Measurements from ENCODE around the gene SETD1A. TPM values are rescaled to one million over a fixed set of nuclear protein-coding genes. Genes with fewer than 3 reads are reported as not detected.
A peak's percentile ranks its signal among the peaks of the same experiment; 100 is the strongest.

The SETD1A gene
- total RNA-seq, 3 donors from 2014 or later: 13.4 to 24.7 (median 13.7) TPM

- intact Hi-C loops (cut with DNase I, micrococcal nuclease): no loop called here
- Histone ChIP-seq H3K9me3 (no peaks in the 10 kb centered on the region), H3K4me3 (no peak overlapping the region), H3K36me3 (ENCODE audit: low read depth) (no peaks in the 10 kb centered on the region), H3K4me1 (ENCODE audit: low read depth) (peaks cover 2% of the 10 kb centered on the region)
- no peak for TF ChIP-seq CTCF (IDR thresholded peaks at IDR 0.05)
- no peak for DNase-seq
- ATAC-seq: no peak
These were observed 71.7 kb downstream of the SETD1A start for GRCh38 chr16:31029272-31029671.

DNA sequence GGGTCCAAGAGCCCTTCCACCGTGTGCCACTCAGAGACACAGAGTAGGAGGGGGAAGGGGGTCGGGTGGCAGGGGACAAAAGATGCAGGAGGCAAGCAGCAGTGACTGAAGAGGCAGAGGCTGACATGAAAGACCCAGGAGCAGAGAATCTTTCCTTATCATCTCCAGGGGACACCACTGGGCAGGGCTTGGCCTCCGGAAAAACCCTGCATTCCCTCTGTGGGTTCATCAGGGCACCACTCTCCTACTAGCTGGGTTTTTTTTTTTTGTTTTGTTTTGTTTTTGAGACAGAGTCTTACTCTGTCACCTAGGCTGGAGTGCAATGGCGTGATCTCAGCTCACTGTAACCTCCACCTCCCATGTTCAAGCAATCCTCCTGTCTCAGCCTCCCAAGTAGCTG is 73.7 kb downstream of the SETD1A start:
- Histone ChIP-seq H3K9me3 (no peaks in the 10 kb centered on the region), H3K4me3 (no peak overlapping the region), H3K4me1 (ENCODE audit: low read depth) (peaks cover 12% of the 10 kb centered on the region), H3K36me3 (ENCODE audit: low read depth) (no peaks in the 10 kb centered on the region)
- no peak for DNase-seq
- intact Hi-C loops (cut with DNase I, micrococcal nuclease): loop anchor here in 1 of 2 donors (10.0 kb wide), 1 partner anchor 46 kb away; the partner anchor contains the start of gene HSD3B7
- no peak for ATAC-seq
- TF ChIP-seq CTCF (IDR thresholded peaks at IDR 0.05): no peak

DNA sequence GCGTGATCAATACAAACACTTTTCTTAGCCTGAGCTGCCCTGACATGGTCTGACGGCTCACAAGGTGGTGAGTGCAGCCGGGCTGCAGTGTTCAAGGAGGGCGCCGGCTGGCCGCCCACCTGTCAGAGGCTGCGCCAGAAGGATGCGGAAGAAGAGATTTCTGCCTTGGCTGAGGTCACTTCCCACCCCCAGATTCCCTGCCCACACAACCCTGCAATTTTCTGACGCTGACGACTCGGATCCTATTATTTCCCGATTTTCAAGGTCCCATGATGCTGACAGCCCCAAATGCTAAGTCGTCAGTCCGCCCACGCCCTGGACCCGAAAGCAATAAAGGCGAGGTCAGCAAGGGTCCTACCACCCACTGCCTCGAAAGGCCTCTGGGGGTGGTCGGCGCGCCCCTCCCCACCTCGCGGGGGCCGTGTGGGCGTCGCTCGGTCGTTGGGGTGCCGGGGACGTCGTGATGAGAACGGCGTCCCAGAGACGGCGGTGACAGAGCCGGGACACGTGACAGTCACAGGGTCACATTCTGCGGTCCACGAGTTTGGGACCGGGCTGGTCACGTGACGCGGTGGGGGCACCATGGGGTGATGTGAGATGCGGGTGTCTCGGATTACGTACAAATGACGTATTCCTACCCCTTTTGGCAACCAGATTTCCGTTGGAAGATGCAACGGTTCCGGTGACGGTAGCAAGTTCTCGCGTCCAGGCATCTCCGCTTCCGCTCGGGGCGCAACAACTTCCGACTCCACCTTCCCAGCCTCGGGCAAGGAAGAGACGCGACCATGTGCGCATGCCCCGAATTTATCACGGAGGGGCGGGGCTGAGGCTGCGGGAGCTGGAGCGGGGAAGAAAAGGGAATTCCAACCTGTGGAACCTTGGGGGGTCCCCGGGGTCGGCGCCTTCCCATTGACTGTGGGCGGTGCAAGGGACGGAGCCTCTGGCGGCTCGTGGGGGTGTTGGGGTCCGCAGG is 75.5 kb downstream of the SETD1A start, which contains the start of gene STX4:
Gene STX4 (plus strand): TSS at position 823 of the 973 bp plus-strand sequence. CDS start 248 bp downstream, outside the sequence.
- Histone ChIP-seq H3K9me3 (no peaks in the 10 kb centered on the region), H3K36me3 (ENCODE audit: low read depth) (no peaks in the 10 kb centered on the region), H3K4me3 (peak within 1 kb of the TSS; percentile 79), H3K4me1 (ENCODE audit: low read depth) (peaks cover 12% of the 10 kb centered on the region)
- DNase-seq (peak; percentile 98 to 99 (median 99)), ATAC-seq (peak; percentile 95)
- intact Hi-C loops (cut with DNase I, micrococcal nuclease): loop anchor here in 1 of 2 donors (2.0 to 10.0 kb wide), 2 partner anchors 40 to 48 kb away; partner anchors contain the start of gene HSD3B7
- TF ChIP-seq CTCF (IDR thresholded peaks at IDR 0.05): no peak

DNA sequence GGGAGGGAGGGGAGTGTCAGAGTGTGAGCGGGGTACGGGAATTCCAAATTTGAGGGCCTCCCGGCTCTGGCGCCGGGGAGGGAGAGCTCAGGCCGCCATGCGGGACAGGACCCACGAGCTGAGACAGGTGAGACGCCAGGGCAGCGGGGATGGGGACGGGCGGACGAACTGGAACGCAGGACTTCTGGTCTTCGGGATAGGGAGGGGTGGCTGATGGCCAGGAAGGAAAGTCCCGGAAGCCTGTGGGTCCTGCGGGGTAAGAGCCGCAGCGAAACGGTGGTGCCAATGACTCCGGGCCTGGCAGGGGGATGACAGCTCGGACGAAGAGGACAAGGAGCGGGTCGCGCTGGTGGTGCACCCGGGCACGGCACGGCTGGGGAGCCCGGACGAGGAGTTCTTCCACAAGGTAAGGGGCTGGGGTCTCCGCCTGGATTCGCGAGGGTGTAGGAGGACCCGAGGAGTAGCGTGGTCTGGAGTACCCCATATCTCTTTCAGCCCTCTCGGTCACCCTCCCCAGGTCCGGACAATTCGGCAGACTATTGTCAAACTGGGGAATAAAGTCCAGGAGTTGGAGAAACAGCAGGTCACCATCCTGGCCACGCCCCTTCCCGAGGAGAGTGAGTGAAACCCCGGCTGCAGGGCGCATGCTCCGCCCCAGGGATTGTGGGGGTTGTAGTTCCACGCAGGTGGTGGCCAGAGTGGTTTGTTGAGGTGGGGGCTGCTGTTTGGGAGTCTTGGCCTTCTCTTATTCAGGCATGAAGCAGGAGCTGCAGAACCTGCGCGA is 76.3 kb downstream of the SETD1A start:
- intact Hi-C loops (cut with DNase I, micrococcal nuclease): loop anchor here in 1 of 2 donors (2.0 to 10.0 kb wide), 2 partner anchors 39 to 49 kb away; partner anchors contain the start of gene HSD3B7
- ATAC-seq: peak; percentile 83
- no peaks in the 10 kb centered on the region for H3K9me3 ChIP-seq
- TF ChIP-seq CTCF (IDR thresholded peaks at IDR 0.05): no peak
- peaks cover 3% of the 10 kb centered on the region for H3K36me3 ChIP-seq (ENCODE audit: low read depth)
- peak overlapping the region; percentile 79 for H3K4me3 ChIP-seq
- peaks cover 12% of the 10 kb centered on the region for H3K4me1 ChIP-seq (ENCODE audit: low read depth)
- DNase-seq: peak; percentile 93 to 96 (median 95)

Other genes with a start within 250 kb of the SETD1A start
- 10 to 100 TPM; 32.1 to 37.6 (median 33.0) TPM for gene PHKG2, start 209.3 kb upstream of the SETD1A start, total RNA-seq
- 1 to 10 TPM; 4.6 to 5.5 (median 5.1) TPM for gene CFAP119, start 195.7 kb upstream of the SETD1A start, total RNA-seq
- 100 to 1,000 TPM in 1 of 3 donors, 10 to 100 TPM in 2; 87.6 to 110 (median 96.3) TPM for gene RNF40, start 195.4 kb upstream of the SETD1A start, total RNA-seq
- 10 to 100 TPM; 13.4 to 14.9 (median 14.6) TPM for gene ZNF629, start 170.5 kb upstream of the SETD1A start, total RNA-seq
- 10 to 100 TPM; 20.8 to 30.6 (median 25.3) TPM for gene BCL7C, start 63.7 kb upstream of the SETD1A start, total RNA-seq
- 1 to 10 TPM; 1.1 to 7.6 (median 1.5) TPM for gene CTF1, start 61.1 kb upstream of the SETD1A start, total RNA-seq
- 10 to 100 TPM; 17.6 to 30.3 (median 22.4) TPM for gene FBXL19, start 34.2 kb upstream of the SETD1A start, total RNA-seq
- 10 to 100 TPM; 14.6 to 24.6 (median 15.4) TPM for gene ORAI3, start 8.7 kb upstream of the SETD1A start, total RNA-seq
- 10 to 100 TPM; 16.5 to 27.7 (median 23.2) TPM for gene HSD3B7, start 27.5 kb downstream of the SETD1A start, total RNA-seq
- 1 to 10 TPM in 1 of 3 donors, under 1 TPM in 2; 0.14 to 2.8 (median 0.84) TPM for gene STX1B, start 52.9 kb downstream of the SETD1A start, total RNA-seq
- gene STX4, start 75.8 kb downstream of the SETD1A start, total RNA-seq: 10 to 100 TPM; 74.8 to 87.7 (median 86.9) TPM
- 10 to 100 TPM in 1 of 3 donors, 1 to 10 TPM in 2; 8.3 to 10.2 (median 9.8) TPM for gene ZNF668, start 116.5 kb downstream of the SETD1A start, total RNA-seq
- gene ZNF646, start 116.7 kb downstream of the SETD1A start, total RNA-seq: 10 to 100 TPM; 19.1 to 20.3 (median 20.0) TPM
- 1 to 10 TPM; 1.1 to 2.7 (median 1.3) TPM for gene PRSS53, start 131.2 kb downstream of the SETD1A start, total RNA-seq
- 10 to 100 TPM; 31.9 to 67.9 (median 41.3) TPM for gene VKORC1, start 137.0 kb downstream of the SETD1A start, total RNA-seq
- gene BCKDK, start 150.6 kb downstream of the SETD1A start, total RNA-seq: 10 to 100 TPM; 31.7 to 40.1 (median 36.6) TPM
- 10 to 100 TPM; 61.1 to 83.1 (median 69.6) TPM for gene KAT8, start 159.9 kb downstream of the SETD1A start, total RNA-seq
- gene PRSS8, start 178.0 kb downstream of the SETD1A start, total RNA-seq: 100 to 1,000 TPM; 163 to 482 (median 422) TPM
- gene PRSS36, start 192.3 kb downstream of the SETD1A start, total RNA-seq: 10 to 100 TPM in 1 of 3 donors, 1 to 10 TPM in 2; 8.2 to 10.2 (median 9.5) TPM
- gene FUS, start 222.4 kb downstream of the SETD1A start, total RNA-seq: 100 to 1,000 TPM; 167 to 264 (median 189) TPM
- 10 to 100 TPM; 39.2 to 63.4 (median 63.1) TPM for gene PYCARD, start 245.0 kb downstream of the SETD1A start, total RNA-seq